GM12891 (cell line): ENCODE measurements around the gene IL20RA.

Source experiments
- PAX5 ChIP-seq: IDR thresholded peaks from 2 replicates; pipeline ENCODE4 v1.6.1; 2011; ENCODE audit warnings: low read length, moderate library complexity, mild to moderate bottlenecking; ENCODE audit not compliant: insufficient read depth, severe bottlenecking
- POLR2A ChIP-seq: IDR thresholded peaks from 2 replicates; pipeline ENCODE4 v1.6.1; 2011; ENCODE audit warnings: low read depth, low read length, control low read depth
- POLR2AphosphoS5 ChIP-seq: IDR thresholded peaks from 2 replicates; pipeline ENCODE4 v1.6.1; 2011; ENCODE audit warnings: low read depth, low read length, control low read depth
- POU2F2 ChIP-seq: IDR thresholded peaks from 2 replicates; pipeline ENCODE4 v1.6.1; 2011; ENCODE audit warnings: low read depth, mild to moderate bottlenecking, control low read depth, low read length, moderate library complexity
- SPI1 ChIP-seq: IDR thresholded peaks from 2 replicates; pipeline ENCODE4 v1.6.1; 2011; ENCODE audit warnings: low read depth, low read length, control low read depth
- TAF1 ChIP-seq: IDR thresholded peaks from 2 replicates; pipeline ENCODE4 v1.6.1; 2011; ENCODE audit warnings: low read depth, low read length, control low read depth

GRCh38 chr6:137020776-137021175, 24.0 kb downstream of the IL20RA start:
- TF ChIP-seq TAF1: no peak
- no peak for TF ChIP-seq POLR2A
- no peak for TF ChIP-seq POLR2AphosphoS5
- TF ChIP-seq SPI1: no peak
- TF ChIP-seq POU2F2: no peak
- no peak for TF ChIP-seq PAX5
